ENCODE data around the gene FRG2C.
"Not testable (repeated sequence)": the region's sequence is repeated elsewhere in the genome, so short reads cannot be mapped to it uniquely, and the experiment has no call there.

DNA sequence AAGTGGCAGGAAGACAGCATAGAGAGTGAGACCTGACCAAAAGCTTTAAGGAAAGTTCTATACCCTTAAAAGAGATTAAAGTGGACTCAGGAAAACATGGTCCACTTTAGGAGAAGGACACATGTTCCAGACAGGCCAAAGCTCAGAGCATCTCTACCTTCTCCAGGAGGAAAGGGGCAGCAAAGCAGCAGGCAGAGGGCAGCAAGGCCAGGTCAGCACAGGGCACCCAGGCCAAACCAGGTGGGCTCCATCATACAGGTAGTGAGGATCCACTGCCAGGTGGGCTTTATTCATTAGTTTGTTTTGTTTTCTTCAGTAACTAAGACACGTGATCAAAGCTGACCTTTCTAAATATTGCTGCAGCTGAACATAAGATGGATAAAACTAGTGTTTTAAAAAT, 19.8 kb downstream of the FRG2C start:
- not testable (repeated sequence) for TF ChIP-seq CTCF (IDR thresholded peaks at IDR 0.05; ENCODE audit: low read length); EZH2 (optimal IDR thresholded peaks at IDR 0.05; ENCODE audit: low read depth, low read length)
